Activated T-cell treated with anti-CD3 and anti-CD28 coated beads, Interleukin-2, amount 50 U/mL, for 24 hours (primary cell): ENCODE data around the gene SLTM.

Experiments used
- DNase-seq: peaks from one replicate; pipeline ENCODE4 v3.0.0-alpha.2; 2020
- H3K27ac Mint-ChIP-seq: 2 replicates; pipeline ENCODE4 v1.8.0; 2020; ENCODE audit warnings: mild to moderate bottlenecking, mixed read lengths
- H3K27me3 Mint-ChIP-seq: 2 replicates; pipeline ENCODE4 v1.8.0; 2020; ENCODE audit warnings: mixed read lengths
- H3K36me3 Mint-ChIP-seq: 2 replicates; pipeline ENCODE4 v1.8.0; 2020; ENCODE audit warnings: low read depth, mixed read lengths
- H3K4me1 Mint-ChIP-seq: 2 replicates; pipeline ENCODE4 v1.8.0; 2020; ENCODE audit warnings: low read depth, mixed read lengths
- H3K4me3 Mint-ChIP-seq: 2 replicates; pipeline ENCODE4 v1.8.0; 2020; ENCODE audit warnings: mild to moderate bottlenecking, moderate library complexity, mixed read lengths
- H3K9me3 Mint-ChIP-seq: 2 replicates; pipeline ENCODE4 v1.8.0; 2020; ENCODE audit warnings: mixed read lengths

The SLTM gene

DNA sequence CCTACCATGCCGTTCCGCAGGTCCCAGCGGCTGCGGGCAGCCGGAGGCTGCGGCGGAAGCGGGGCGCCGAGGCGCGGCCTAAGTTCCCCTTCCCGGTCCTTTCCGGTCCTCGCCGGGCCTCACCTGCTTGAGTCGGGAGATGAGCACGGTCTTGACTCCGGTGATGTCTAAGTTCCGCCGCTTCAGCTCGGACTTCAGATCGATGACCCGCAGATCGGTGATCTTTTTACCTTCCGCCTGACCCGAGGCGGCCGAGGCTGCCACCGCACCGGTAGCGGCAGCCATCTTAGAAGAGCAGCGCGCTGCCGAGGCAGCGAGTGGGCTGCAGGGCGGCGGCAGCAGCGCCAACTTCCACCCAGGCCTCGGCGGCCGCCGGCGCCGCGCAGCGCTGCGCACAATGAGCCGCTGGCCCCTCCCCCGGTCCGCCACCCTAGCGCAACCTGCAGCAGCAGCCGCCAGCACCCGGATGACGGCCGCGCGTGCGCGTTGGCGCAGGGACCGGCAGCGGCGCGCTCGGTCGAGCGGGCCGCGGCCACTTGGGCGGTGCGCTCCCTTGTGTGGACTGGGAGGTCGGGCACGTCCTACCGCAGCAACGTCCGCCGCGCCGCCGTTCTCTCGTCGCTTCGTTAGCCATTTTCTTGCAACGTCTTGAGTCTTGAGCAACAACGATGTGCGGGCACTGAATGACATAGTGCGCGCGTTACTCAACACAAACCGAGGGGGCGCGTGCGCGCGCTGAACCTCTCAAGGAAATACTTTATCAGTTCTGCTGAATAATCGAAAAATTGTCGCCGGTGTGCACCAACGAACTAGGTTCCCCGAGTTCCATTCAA, at the start of gene SLTM:
SLTM (minus strand) TSS at position 399 of the 833 bp plus-strand sequence; CDS start at position 285, 114 bp downstream.
- H3K4me3 Mint-ChIP-seq, result peak within 1 kb of the TSS; percentile 93
- H3K27me3 Mint-ChIP-seq, result no peaks in the 10 kb centered on the region
- H3K27ac Mint-ChIP-seq, result peak within 1 kb of the TSS; percentile 99
- no peaks in the 10 kb centered on the region for H3K9me3 Mint-ChIP-seq
- peaks cover 35% of the 10 kb centered on the region for H3K36me3 Mint-ChIP-seq
- peak; percentile 96 for DNase-seq
- peaks cover 25% of the 10 kb centered on the region for H3K4me1 Mint-ChIP-seq

DNA sequence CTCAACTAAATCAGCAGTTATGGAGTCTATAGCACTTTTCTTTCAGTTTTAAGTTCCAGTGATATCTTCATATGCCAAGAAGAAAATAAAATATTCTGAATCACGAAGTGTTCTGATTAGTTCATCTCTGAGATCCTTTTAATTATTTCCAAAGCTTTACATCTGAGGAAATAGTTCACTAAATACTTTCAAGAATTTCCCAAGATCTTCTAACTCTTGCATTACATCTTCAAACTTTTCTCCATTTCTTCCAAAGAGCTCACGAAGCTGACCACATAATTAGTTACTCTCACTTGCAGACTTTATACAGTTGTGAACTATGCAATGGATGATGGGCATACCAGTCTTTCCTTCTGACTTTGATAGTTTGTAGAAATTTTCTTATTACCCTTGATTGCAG, 49.8 kb upstream of the SLTM start:
- H3K4me3 Mint-ChIP-seq, result no peak overlapping the region
- peaks cover 7% of the 10 kb centered on the region for H3K36me3 Mint-ChIP-seq
- no peak for DNase-seq
- peaks cover 44% of the 10 kb centered on the region for H3K4me1 Mint-ChIP-seq
- no peak overlapping the region for H3K27ac Mint-ChIP-seq
- no peaks in the 10 kb centered on the region for H3K27me3 Mint-ChIP-seq
- no peaks in the 10 kb centered on the region for H3K9me3 Mint-ChIP-seq

DNA sequence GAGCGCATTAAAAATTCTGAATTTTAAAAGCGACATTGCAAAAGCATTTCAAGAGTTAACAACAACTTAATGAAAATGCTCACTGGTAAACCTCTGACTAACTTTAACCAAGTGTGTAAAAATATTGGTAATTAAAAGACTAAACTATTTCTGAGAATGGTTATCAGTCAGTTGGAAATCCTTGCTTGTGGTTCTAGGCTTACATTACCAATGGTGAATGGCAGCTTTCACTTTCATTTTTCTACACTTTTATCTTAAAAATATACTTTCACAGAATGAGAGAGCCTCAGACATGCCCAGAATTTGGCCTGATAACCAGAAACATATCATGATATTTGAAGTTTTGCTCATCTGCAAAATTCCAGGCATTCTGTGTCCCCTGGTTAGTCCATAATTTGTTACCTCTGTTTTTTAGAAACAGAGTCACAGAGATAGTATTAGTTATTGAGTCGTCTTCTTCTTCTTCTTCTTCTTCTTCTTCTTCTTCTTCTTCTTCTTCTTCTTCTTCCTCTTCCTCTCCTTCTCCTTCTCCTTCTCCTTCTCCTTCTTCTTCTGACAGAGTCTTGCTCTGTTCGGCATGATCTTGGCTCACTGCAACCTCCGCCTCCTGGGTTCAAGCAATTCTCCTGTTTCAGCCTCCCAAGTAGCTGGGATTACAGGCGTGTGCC, 48.5 kb upstream of the SLTM start:
- Mint-ChIP-seq H3K27ac (peak overlapping the region; percentile 71), H3K4me1 (peaks cover 40% of the 10 kb centered on the region), H3K36me3 (no peaks in the 10 kb centered on the region), H3K27me3 (no peaks in the 10 kb centered on the region), H3K4me3 (peak overlapping the region; percentile 35), H3K9me3 (no peaks in the 10 kb centered on the region)
- no peak for DNase-seq

DNA sequence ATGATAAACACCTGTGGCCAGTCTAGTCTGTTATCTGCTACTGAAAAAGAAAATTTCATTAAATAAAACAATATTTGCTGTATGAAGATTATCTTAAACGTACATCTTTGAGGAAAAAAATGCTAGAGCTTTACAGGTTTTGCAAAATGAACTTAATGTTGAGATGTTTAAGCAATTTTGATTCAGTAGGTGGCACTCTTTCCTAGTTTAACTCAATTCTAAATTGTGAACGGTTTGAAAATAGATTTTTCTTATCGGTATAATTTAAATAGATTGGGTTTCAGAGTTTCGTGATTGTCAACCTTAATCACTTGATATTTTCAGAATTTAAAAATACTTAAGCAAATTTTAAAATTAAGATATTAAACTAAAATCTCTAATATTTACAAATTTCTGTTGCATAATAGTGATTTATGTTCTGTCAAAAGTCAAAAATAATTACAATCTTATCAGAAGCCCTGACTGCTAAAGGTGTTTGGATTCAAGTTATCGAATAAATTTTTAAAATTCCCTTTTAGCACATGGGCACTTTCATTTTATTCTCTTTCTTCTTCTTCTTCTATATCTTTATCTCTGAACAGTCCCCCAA, 47.0 kb upstream of the SLTM start:
- no peaks in the 10 kb centered on the region for H3K36me3 Mint-ChIP-seq
- no peaks in the 10 kb centered on the region for H3K9me3 Mint-ChIP-seq
- peaks cover 45% of the 10 kb centered on the region for H3K4me1 Mint-ChIP-seq
- H3K27ac Mint-ChIP-seq, result peak overlapping the region; percentile 14
- no peaks in the 10 kb centered on the region for H3K27me3 Mint-ChIP-seq
- no peak overlapping the region for H3K4me3 Mint-ChIP-seq
- no peak for DNase-seq

DNA sequence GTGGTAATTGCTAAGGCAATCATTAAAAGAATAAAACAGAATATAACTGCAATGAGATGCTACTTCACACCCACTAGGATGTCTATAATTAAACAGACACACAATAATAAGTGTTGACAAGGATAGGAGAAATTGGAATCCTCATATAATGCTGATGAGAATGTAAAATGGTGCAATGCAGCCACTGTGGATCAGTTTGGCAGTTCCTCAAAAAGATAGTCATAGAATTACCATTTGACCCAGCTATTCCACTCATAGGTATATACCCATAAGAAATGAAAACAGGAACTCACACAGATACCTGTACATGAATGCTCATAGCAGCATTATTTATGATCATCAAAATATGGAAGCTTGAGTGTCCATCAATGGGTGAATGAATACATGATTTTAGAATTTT, 44.4 kb upstream of the SLTM start:
- DNase-seq, result no peak
- Mint-ChIP-seq H3K4me3 (no peak overlapping the region), H3K4me1 (peaks cover 51% of the 10 kb centered on the region)

DNA sequence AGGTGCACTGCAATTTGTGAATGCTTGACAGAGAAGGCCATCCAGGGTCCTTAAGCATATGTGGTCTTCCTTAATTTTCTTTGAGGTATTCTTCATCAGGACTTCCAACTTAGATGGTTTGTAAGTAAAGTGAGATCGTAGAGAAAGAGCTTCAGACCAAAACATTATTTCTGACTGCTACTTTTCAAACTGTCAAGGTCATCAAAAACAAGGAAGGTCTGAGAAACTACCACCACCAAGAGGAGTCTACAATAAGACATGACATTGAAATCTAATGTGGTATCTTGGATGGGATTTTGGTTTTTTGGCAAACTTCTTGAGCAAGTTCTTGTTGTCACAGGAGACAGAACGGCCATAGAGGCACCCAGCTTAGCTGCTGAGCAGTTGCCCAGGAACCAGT, 34.0 kb upstream of the SLTM start:
- H3K4me3 Mint-ChIP-seq, result no peak overlapping the region
- no peak for DNase-seq
- H3K27ac Mint-ChIP-seq, result no peak overlapping the region
- H3K27me3 Mint-ChIP-seq, result no peaks in the 10 kb centered on the region
- H3K4me1 Mint-ChIP-seq, result peaks cover 4% of the 10 kb centered on the region
- H3K9me3 Mint-ChIP-seq, result no peaks in the 10 kb centered on the region
- H3K36me3 Mint-ChIP-seq, result no peaks in the 10 kb centered on the region

More for the DNA sequence above, 44.4 kb upstream of the SLTM start:
- H3K27me3 Mint-ChIP-seq, result no peaks in the 10 kb centered on the region
- H3K27ac Mint-ChIP-seq, result no peak overlapping the region
- H3K36me3 Mint-ChIP-seq, result no peaks in the 10 kb centered on the region
- no peaks in the 10 kb centered on the region for H3K9me3 Mint-ChIP-seq

DNA sequence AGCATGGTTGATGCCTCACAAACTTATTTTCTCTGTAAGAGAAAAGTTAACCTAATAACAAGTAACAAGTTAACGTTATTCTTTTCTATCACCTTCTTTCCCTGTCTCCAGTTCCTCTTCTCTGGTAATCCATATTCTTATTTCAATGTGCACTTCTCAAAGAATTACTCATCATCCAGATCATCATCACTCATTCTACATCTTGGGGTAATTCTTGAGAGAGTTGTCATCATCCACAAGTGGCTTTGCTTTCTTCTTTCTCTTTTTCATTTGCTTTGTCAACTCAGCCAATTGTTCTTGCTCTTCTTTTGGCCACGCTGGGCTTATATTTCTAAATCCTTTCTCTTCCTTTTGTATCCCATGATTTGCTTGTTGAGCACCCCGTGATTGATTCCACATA, 33.2 kb upstream of the SLTM start:
- Mint-ChIP-seq H3K27me3 (no peaks in the 10 kb centered on the region), H3K27ac (no peak overlapping the region), H3K4me3 (no peak overlapping the region), H3K4me1 (peaks cover 4% of the 10 kb centered on the region), H3K9me3 (no peaks in the 10 kb centered on the region), H3K36me3 (no peaks in the 10 kb centered on the region)
- DNase-seq, result no peak

DNA sequence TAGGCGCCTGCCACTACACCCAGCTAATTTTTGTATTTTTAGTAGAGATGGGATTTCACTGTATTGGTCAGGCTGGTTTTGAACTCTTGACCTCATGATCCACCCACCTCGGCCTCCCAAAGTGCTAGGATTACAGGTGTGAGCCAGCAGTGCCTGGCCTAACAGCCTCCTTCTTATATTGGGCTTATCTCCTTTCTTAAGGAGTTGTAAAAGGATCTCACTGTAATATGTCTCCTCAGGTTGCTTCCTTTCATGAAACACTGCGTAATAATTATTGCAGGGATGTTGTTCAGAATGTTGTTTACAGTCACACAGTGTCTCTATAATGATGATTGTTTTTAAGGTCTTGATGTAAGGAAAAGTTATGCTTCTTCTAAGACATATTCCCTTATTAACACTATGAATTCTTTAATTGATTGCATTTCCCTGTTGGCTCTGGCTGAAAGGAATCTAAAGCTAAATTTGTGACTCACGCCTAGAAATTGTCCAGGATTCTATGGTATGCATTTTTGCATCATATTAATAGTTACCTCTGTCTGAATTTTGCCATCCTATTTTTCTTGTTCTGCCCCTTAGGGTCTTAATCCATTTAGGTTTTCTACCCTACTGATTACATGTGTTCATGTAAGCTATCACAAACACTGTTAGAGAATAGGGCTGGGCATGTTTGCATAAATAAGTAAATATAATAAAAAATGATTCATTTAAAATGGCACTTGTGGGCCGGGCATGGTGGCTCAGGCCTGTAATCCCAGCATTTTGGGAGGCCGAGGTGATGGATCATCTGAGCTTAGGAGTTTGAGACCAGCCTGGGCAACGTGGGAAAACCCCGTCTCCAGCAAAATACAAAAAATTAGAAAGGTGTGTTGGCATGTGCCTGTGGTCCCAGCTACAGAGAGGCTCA, 29.4 kb upstream of the SLTM start:
- Mint-ChIP-seq H3K36me3 (no peaks in the 10 kb centered on the region), H3K27ac (no peak overlapping the region)

DNA sequence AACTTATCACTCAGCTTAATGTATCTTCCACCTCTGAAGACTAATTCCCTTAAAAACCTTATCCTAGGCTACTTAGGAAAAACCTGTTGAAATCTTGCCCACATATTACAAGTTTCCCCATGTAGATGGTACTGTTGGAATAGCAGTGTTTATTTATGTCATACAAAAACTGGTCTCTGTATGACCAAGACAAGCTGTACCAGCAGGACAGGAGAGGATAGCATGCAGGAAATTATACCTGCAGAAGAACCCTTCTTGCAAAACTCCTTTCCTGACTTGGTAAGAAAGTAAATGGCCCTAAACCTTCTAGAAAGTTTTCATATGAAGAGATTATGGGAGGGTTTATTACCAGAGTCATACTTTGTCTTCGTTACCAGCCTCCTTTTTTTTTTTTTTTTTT, 28.7 kb upstream of the SLTM start:
- H3K4me1 Mint-ChIP-seq, result peaks cover 8% of the 10 kb centered on the region
- no peaks in the 10 kb centered on the region for H3K27me3 Mint-ChIP-seq
- H3K9me3 Mint-ChIP-seq, result no peaks in the 10 kb centered on the region
- no peak for DNase-seq
- H3K36me3 Mint-ChIP-seq, result no peaks in the 10 kb centered on the region
- no peak overlapping the region for H3K4me3 Mint-ChIP-seq
- H3K27ac Mint-ChIP-seq, result no peak overlapping the region

More for the DNA sequence above, 29.4 kb upstream of the SLTM start:
- Mint-ChIP-seq H3K27me3 (no peaks in the 10 kb centered on the region), H3K4me3 (no peak overlapping the region), H3K4me1 (peaks cover 4% of the 10 kb centered on the region), H3K9me3 (no peaks in the 10 kb centered on the region)
- DNase-seq, result no peak

DNA sequence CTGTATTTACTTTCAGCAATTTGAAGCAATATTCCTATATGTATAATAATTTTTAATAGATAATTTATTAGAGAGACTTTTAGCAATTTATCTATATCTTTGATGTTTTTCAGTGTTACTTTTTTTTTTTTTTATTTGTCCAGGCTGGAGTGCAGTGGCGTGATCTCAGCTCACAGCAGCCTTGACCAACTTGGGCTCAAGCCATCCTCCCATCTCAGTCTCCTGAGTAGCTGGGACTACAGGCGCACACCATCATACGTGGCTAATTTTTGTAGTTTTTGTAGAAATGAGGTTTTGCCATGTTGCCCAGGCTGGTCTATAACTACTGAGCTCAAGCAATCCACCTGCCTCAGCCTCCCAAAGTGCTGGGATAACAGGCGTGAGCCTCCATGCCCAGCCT, 25.3 kb upstream of the SLTM start:
- peaks cover 5% of the 10 kb centered on the region for H3K4me1 Mint-ChIP-seq
- H3K4me3 Mint-ChIP-seq, result no peak overlapping the region
- H3K9me3 Mint-ChIP-seq, result no peaks in the 10 kb centered on the region
- H3K27ac Mint-ChIP-seq, result no peak overlapping the region
- no peak for DNase-seq
- H3K36me3 Mint-ChIP-seq, result no peaks in the 10 kb centered on the region
- H3K27me3 Mint-ChIP-seq, result no peaks in the 10 kb centered on the region

DNA sequence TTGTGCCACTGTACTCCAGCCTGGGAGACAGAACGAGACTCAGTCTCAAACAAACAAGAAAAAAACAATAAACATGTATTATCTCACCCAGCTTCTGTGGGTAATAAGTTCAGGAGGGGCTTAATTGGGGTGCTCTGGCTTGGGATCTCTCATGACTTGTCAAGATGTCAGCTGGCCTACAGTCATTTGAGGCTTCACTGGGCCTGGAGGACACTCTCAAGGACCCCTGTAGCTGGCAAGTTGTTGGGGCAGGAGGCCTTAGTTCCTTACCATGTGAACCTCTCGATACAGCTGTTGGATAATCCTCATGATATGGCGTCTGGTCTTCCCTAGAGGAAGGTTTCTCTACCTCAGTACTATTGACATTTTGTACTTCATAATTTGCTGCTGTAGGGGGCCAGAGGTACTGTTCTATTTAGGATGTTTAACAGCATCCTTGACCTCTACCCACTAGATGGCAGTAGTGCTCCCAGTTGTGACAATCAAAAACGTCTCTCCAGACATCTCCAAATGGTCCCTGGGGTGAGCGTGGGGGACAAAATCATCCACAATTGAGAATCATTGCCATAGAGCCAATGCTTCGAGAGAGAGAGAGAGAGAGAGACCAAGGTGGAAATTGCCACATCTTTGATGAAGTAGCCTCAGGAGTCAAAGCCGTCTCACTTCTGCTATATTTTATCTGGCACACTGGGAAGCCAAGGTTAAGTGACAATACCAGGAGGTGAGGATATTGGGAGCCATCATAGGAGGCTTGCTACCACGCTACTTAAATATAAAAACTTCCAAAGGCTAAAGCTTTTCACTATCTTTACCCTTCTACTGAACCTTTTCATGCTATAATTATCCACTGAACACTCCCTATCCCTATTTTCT, 23.9 kb upstream of the SLTM start:
- H3K27ac Mint-ChIP-seq, result no peak overlapping the region
- DNase-seq, result peak; percentile 41

DNA sequence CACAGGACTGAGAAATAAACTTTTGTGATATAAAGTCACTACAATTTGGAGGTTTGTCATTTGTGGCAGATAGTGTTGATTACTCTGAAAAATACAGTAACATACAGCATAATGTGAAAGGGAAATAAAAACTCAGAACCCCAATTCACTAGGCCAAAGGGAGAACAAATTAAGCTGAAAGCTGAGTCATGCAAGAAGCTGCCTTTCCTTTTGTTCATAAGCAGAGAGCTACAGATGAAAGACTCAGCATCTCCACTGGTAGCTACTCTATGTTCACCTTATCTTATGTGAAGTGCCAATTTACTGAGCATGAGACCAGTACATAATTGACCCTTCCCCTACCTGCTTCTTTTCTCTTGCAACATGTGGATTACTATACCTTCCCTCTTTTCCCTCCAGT, 19.3 kb upstream of the SLTM start:
- H3K9me3 Mint-ChIP-seq, result no peaks in the 10 kb centered on the region
- H3K4me1 Mint-ChIP-seq, result peaks cover 16% of the 10 kb centered on the region
- no peak for DNase-seq
- H3K27ac Mint-ChIP-seq, result peak overlapping the region; percentile 27
- H3K36me3 Mint-ChIP-seq, result no peaks in the 10 kb centered on the region
- H3K27me3 Mint-ChIP-seq, result no peaks in the 10 kb centered on the region
- no peak overlapping the region for H3K4me3 Mint-ChIP-seq

More for the DNA sequence above, 23.9 kb upstream of the SLTM start:
- Mint-ChIP-seq H3K9me3 (no peaks in the 10 kb centered on the region), H3K27me3 (no peaks in the 10 kb centered on the region), H3K4me3 (no peak overlapping the region), H3K36me3 (no peaks in the 10 kb centered on the region), H3K4me1 (peaks cover 13% of the 10 kb centered on the region)

DNA sequence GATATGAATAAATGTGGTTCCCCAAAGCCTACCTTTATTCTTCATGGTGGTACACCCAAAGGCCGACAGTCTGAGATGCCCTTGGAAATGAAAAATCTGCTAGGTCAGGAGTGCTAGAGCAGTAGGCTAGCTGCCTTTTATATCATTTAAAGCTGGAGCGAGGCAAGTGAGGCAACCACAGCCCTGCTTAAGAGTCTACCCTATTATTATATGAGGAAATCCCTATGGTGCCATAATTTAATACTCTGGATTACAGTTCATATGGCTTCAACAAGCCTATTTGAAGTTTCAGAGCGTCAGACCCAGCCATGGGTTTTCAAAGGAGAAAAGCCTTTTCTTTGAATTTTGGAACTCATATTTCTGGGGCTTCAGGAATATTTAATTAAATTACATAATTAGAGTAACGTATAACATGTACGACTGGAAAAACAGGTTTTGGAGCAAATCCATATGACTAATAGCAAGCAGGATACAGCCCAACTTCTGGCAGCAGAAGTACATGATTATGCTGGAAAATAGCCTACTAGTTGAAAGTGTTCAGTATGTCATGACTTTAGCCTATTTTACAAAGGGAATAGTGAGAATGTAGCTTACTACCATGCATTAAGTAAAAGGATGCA, 18.0 kb upstream of the SLTM start:
- H3K27me3 Mint-ChIP-seq, result no peaks in the 10 kb centered on the region
- H3K4me1 Mint-ChIP-seq, result peaks cover 11% of the 10 kb centered on the region
- no peak for DNase-seq
- no peak overlapping the region for H3K27ac Mint-ChIP-seq
- H3K4me3 Mint-ChIP-seq, result no peak overlapping the region
- H3K36me3 Mint-ChIP-seq, result no peaks in the 10 kb centered on the region
- no peaks in the 10 kb centered on the region for H3K9me3 Mint-ChIP-seq
